ENCODE results near the gene JAML.
"Not testable (repeated sequence)": the region's sequence is repeated elsewhere in the genome, so short reads cannot be mapped to it uniquely, and the experiment has no call there.

Gene JAML

GRCh38 chr11:118192817-118193216, 32.0 kb downstream of the JAML start:
- not testable (repeated sequence) for DNase-seq (ENCODE audit: low read depth)

- DNase-seq (ENCODE audit: low read depth), result not testable (repeated sequence)
These were observed 33.8 kb downstream of the JAML start for GRCh38 chr11:118190942-118191506.

DNA sequence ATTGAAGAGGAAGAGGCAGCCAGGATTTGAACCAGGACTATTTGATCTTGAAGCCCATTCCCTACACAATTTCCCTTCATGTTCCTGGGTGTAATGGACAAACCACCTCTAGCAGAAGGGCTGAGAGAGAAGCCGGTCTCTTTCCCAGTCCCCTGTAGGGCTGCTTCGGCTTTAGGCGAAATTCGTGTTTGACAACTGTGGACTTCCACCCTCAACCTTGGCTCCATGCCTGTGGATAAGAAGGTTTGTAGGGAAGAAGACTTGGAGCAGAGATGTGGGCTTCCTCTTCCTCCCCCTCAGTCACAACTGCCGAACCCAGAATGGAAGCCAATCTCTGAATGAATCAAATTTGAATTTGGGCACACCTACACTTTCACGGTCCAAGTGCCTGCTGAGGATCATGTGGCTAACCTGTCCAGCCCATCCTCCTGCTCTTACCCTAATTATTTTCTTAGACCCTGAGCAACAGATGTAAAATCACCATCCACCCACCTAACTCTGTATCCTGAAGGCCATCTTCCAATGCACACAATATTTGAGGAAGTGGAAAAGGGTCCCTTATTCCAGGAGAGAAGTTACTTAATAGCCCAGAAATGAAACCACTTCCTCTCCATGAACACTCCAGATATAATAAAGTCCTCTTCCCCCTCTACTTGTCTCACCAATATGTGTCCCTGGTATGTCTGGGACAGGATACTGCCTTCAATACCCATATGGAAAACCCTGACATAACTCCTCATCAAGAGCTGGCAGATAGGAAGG, 38.3 kb downstream of the JAML start:
- DNase-seq (ENCODE audit: low read depth), result no peak

- DNase-seq (ENCODE audit: low read depth), result no peak
These were observed 39.8 kb downstream of the JAML start for GRCh38 chr11:118184784-118185579.

DNA sequence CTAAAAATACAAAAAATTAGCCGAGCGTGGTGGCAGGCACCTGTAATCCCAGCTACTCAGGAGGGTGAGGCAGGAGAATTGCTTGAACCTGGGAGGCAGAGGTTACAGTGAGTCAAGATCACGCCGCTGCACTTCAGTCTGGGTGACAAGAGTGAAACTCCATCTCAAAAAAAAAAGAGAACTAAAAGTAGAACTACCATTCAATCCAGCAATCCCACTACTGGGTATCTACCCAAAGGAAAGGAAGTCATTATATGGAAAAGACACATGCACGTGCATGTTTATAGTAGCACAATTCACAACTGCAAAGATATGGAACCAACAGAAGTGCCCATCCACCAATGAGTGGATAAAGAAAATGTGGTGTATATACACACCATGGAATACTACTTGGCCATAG, 41.1 kb downstream of the JAML start:
- DNase-seq (ENCODE audit: low read depth), result not testable (repeated sequence)

- DNase-seq (ENCODE audit: low read depth), result peak; percentile 21
These were observed 44.5 kb downstream of the JAML start for GRCh38 chr11:118180300-118180703.

- DNase-seq (ENCODE audit: low read depth), result no peak
These were observed 48.1 kb downstream of the JAML start for GRCh38 chr11:118176778-118177134.

GRCh38 chr11:118175993-118176777, 48.6 kb downstream of the JAML start, which contains the start of gene SCN2B:
SCN2B (minus strand) TSS chr11:118176639; CDS start chr11:118176431, 208 bp downstream.
- no peak for DNase-seq (ENCODE audit: low read depth)

DNA sequence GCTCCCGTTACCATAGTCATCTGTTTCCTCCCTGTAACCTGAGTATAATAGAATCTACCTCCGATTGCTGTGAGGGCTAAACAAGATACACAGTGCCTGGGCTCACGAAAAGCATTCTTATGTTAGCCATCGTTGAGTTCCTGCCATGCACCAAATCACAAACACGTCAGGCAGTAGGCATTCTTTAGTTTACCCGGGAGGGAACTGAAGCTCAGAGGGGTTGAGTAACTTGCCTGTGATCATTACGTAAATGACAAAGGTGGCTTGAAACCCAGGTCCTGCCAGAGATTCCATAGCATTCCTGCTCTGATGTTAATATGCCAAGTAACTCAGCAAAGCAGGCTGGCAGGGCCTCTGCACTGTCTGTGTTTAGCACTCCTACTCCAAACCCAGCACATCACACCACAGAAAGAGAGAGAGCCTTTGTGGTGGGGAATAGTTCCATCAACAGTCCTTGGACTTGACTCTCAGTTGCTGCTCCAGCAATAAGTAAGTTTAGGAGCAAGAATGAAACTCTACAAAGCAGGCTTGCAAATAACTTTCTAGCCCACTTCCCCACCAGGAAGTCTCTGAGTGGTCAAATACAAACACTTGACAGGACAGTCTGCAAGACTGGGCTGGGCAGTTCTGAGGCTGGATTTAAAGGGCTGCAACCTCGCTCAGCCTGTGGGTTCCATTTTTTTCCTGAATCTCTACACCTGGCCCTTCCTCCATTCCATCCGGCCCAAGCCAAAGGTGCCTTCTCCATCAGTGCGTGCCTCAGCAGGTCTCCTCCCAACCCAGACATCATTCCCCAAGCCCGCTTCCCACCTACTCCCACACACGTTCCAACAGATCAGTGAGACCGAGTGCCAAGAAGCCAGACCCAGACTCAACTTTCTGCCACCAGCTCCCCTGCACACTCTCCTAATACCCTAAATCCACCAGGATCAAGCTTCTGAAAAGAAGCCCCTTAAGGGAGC, 49.5 kb downstream of the JAML start:
- peak; percentile 45 for DNase-seq (ENCODE audit: low read depth)

- DNase-seq (ENCODE audit: low read depth), result no peak
These were observed 50.7 kb downstream of the JAML start for GRCh38 chr11:118174006-118174567.

GRCh38 chr11:118172356-118172755, 52.5 kb downstream of the JAML start:
- no peak for DNase-seq (ENCODE audit: low read depth)

- DNase-seq (ENCODE audit: low read depth), result peak; percentile 39
These were observed 53.3 kb downstream of the JAML start for GRCh38 chr11:118171269-118172062.

DNA sequence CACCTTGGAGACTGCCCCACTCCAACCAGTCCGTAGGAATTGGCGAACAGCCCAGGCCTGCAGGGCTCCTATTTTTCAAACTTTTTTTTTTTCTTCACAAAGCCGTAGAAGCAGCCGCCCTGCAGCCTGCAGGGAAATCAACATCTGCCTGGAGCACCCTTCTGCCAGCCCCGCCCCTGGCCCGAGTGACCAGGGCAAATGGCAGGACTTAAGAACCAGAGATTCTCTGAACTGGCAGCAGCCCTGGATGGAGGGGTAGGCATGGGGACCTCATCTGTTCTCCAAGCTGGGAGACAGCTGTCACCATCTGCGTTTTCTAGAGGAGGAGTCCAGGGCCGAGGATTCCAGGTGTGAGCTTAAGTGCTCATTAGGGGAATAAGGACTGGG, 53.9 kb downstream of the JAML start:
- DNase-seq (ENCODE audit: low read depth), result no peak

DNA sequence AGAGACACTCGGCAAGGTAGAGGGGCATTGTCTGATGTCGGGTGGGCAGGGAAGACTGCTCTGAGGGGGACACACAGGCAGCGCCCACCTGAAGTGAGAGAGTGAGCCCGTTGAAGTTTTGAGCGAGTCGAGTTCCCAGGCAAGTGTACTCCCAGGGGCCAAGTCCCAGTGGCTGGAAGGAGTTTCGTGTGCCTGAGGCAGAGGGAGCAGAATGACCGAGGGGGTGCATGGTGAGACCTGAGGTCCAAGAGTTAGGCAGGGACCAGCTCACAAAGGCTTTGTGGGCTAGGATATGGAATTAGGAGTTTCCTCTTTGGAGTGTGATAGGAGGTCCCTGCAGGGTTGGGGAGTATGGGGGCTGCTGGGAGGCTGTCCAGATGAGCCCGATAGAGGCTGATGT, 54.6 kb downstream of the JAML start:
- DNase-seq (ENCODE audit: low read depth), result no peak

DNA sequence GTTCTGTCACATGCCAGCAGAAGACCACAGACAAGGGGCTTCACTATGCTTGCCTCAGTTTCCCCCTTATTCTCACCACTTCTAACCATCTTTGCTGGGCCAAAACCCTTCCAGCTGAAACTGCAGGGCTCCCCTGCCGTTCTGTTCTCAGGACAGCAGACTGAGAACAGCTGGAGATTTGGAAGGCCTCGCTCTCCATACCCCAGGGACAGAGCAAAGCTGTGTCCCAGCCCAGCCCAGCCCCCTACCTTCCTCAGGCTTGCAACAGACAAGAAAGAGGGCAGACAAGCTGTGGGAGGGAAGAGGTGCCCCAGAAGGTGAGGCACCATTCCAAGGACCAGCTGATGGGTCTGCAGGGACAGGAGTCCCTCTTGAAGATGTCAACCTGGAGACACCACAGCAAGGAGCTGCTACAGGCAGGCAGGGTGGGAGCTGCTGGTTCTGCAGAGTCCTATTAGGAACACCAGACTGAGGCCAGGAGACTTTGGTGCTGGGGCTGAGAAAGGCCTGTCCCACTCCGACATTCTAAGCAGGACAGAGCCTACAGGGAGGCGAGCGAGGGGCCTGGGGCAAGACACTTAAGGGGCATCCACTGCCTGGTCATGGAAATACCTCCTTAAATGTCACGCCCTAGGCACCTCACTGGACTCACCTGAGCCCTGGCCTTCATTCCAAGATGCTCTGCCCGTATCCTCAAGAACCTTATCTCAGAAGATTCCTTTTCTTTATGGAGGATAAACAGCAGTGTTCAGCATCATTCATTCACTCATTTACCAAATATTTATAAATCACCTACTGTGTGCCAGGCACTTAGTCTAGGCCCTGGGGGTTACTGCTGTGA, 55.3 kb downstream of the JAML start:
- DNase-seq (ENCODE audit: low read depth), result no peak

DNA sequence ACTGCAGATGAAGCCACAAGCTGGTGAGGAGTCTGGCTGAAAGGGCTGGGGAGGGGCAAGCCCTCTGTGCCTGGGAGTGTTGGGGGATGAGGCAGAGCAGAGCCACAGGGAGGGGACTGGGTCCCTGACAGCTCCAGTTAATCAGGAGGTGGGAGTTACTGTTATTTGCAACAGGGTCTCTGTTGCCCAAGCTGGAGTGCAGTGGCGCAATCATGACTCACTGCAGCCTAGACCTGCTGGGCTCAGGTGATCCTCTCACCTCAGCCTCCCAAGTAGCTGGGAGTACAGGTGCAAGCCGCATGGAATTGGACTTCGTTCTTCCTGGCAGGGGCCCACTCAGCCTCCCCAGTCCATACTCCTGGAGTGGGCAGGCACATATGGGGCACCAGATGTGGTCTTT, 56.1 kb downstream of the JAML start:
- DNase-seq (ENCODE audit: low read depth), result no peak

DNA sequence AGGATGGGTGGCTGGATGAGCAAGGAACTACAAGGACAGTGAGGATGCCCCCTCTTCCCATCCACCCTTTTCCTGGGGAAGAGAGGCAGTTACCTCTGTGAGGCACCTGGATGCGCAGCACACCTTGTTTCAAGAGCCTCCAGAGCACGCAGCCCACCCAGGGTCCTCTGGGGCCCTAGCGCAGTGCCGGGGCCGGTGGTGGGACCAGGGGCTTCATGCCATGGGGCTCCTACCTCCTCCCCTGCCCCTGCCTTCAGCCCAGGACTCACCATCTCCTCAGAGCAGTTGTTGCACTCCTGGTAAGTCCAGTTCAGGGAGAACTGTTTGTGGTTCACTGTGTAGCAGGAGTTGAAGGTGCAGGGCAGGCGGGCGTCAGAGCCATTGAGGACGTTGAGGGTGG, 56.5 kb downstream of the JAML start:
- no peak for DNase-seq (ENCODE audit: low read depth)

GRCh38 chr11:118167906-118168305, 56.9 kb downstream of the JAML start:
- no peak for DNase-seq (ENCODE audit: low read depth)

DNA sequence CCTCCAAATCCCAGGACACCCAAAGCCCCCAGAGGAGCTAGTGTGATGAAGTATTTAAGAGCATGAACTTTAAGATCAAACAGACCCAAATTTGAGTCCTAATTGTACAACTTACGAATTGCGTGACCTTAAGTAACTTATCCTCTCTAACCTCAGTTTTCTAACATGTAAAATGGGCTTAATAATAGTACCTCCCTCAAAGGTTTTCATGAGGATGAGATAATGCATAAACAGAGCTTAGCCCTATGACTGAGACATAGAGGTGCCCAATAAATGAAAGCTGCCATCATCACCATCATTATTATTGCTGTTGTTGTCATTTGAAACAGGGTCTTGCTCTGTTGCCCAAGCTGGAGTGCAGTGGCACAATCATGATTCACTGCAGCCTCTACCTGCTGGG, 57.6 kb downstream of the JAML start:
- no peak for DNase-seq (ENCODE audit: low read depth)
